IPS DF 6.9 (cell line): Measurements from ENCODE around the gene SKAP1.
"Not testable (repeated sequence)": the region's sequence is repeated elsewhere in the genome, so short reads cannot be mapped to it uniquely, and the experiment has no call there.

ENCODE experiments used
- DNase-seq: peaks from one replicate; pipeline ENCODE4 v3.0.0-alpha.2; 2013; ENCODE audit warnings: low read depth, low spot score
- H3K27ac ChIP-seq: one replicate; pipeline ENCODE4 v1.5.1; 2013; ENCODE audit warnings: low read length, control low read depth
- H3K27me3 ChIP-seq: 2 replicates; pipeline ENCODE4 v1.6.1; 2013; ENCODE audit warnings: mild to moderate bottlenecking, low read length; ENCODE audit not compliant: control insufficient read depth, insufficient read depth
- H3K36me3 ChIP-seq: 2 replicates; pipeline ENCODE4 v1.6.1; 2013; ENCODE audit warnings: low read length; ENCODE audit not compliant: control insufficient read depth, insufficient read depth
- H3K4me1 ChIP-seq: 2 replicates; pipeline ENCODE4 v1.6.1; 2013; ENCODE audit warnings: low read length; ENCODE audit not compliant: control insufficient read depth, insufficient read depth
- H3K4me3 ChIP-seq: 2 replicates; pipeline ENCODE4 v1.5.1; 2013; ENCODE audit warnings: mild to moderate bottlenecking, low read length
- H3K9me3 ChIP-seq: 2 replicates; pipeline ENCODE4 v1.6.1; 2013; ENCODE audit warnings: low read length, inconsistent platforms; ENCODE audit not compliant: control insufficient read depth, insufficient read depth
- WGBS: extraction: QIAGEN DNeasy Blood & Tissue Kit; methylation state at CpG from one replicate; pipeline ENCODE4 v1.1.7; 2013; ENCODE audit warnings: mixed read lengths, missing lambda C conversion rate; ENCODE audit not compliant: insufficient read length, insufficient coverage; 5-methylcytosine and 5-hydroxymethylcytosine counted together

The SKAP1 gene

DNA sequence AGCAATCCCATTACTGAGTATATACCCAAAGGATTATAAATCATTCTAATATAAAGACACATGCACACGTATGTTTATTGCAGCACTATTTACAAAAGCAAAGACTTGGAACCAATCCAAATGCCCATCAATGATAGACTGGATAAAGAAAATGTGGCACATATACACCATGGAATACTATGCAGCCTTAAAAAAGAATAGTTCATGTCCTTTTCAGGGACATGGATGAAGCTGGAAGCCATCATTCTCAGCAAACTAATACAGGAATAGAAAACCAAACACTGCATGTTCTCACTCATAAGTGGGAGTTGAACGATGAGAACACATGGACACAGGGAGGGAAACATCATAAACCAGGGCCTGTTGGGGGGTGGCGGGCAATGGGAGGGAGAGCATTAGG is 19.3 kb upstream of the SKAP1 start:
- no CpG with 5 or more reads among the region's 3 CpGs for WGBS
- not testable (repeated sequence) for H3K4me3 ChIP-seq, H3K27ac ChIP-seq, H3K27me3 ChIP-seq, H3K36me3 ChIP-seq, DNase-seq, H3K9me3 ChIP-seq, H3K4me1 ChIP-seq

DNA sequence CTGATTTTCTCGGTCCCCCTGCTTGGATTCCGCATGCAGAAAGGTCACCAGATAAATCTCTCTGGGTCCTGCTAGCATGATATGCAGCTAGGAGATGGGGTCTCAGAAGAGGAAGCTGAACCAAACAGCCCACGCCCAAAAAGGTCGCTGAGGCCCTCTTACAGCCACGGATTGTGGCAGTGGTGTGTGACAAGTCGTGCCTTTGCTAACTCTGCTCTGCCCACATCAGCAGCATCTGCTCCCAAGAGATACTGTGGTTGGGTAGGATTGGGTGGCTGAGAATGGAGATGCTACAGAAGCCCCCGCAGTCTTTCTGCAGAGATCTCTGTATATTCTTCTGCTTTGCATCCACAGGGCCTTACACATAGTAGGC is 15.2 kb upstream of the SKAP1 start:
- Histone ChIP-seq H3K4me3 (no peak overlapping the region), H3K36me3 (no peaks in the 10 kb centered on the region), H3K27me3 (no peaks in the 10 kb centered on the region), H3K9me3 (no peaks in the 10 kb centered on the region), H3K27ac (no peak overlapping the region), H3K4me1 (no peaks in the 10 kb centered on the region)
- no CpG with 5 or more reads among the region's 7 CpGs for WGBS
- DNase-seq, result no peak

DNA sequence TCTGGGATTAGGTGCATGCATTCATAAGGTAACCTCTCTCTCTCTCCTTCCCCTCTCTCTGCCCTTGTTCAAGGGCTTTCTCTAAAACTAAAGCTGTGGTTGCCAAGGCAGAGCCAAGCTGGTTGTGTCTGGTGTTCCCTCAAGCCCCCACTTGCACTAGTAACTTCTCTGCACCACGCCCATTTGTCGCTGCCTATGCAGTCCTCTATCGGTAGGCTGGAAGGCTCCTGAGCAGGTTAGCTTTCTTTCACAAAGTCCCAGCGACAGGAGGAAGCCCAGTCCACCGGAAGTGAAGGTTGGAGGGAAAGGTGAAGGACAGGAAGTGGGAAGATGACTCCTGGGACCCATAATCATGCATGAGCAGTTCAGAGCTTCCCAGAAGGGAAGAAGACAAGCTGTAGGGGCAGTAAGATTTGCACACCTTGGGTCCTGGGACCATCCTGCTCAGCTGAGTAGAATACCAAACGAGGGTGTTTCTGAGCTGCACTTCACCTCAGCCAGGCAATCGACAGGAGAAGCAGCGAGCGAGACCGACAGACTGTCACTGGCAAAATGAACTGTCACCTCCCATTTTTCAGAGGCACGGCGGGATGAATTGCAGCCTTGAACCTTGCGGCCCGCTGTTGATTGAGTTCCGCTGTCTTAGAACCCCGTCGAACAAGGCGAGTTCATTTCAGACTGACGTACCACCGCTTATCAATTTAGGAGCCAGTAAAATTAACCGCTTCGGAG is 14.7 kb upstream of the SKAP1 start:
- no CpG with 5 or more reads among the region's 22 CpGs for WGBS
- Histone ChIP-seq H3K27ac (no peak overlapping the region), H3K9me3 (no peaks in the 10 kb centered on the region), H3K4me1 (no peaks in the 10 kb centered on the region), H3K36me3 (no peaks in the 10 kb centered on the region), H3K27me3 (no peaks in the 10 kb centered on the region), H3K4me3 (no peak overlapping the region)
- no peak for DNase-seq

DNA sequence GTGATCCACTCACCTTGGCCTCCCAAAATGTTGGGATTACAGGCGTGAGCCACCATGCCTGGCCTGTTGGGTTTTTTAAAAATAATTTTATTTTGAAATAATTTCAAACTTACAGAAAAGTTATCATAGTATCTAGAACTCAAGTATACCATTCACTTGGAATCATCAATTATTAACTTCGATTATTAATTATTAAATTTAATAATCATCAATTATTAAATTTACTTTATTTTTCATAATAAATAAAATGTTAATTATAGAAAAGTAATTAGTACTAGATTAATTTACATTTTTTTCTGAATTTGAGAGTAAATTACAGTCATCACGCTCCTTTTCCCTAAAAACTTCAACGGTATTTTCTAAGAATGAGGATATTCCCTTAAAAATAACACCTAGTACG is 13.7 kb upstream of the SKAP1 start:
- WGBS, result 100% methylated on average over 1 of the region's 5 CpGs
- Histone ChIP-seq H3K27ac (no peak overlapping the region), H3K4me1 (no peaks in the 10 kb centered on the region), H3K36me3 (no peaks in the 10 kb centered on the region), H3K27me3 (no peaks in the 10 kb centered on the region), H3K4me3 (no peak overlapping the region), H3K9me3 (no peaks in the 10 kb centered on the region)
- DNase-seq, result no peak

DNA sequence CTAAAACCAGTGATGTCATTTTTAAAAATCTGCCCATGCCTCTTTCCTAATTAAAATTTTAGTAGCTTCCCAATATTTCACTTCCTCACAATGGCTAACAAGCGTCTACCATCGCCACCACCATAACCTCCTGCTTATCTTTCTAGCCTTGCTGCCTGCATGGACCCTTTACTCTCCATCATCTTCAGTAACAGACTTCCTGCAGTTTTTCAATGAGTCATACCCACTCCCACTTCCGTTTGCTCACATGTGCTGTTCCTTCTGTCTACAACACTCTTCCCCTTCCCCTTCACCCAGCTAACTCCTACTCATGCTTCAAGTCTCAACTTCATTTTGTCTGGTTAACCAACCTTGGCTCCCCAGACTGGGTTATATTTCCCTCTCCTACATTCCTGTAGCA is 12.8 kb upstream of the SKAP1 start:
- H3K27me3 ChIP-seq, result no peaks in the 10 kb centered on the region
- H3K27ac ChIP-seq, result no peak overlapping the region
- no peaks in the 10 kb centered on the region for H3K9me3 ChIP-seq
- no peak overlapping the region for H3K4me3 ChIP-seq
- no peaks in the 10 kb centered on the region for H3K36me3 ChIP-seq
- DNase-seq, result no peak
- no CpG with 5 or more reads among the region's 3 CpGs for WGBS
- no peaks in the 10 kb centered on the region for H3K4me1 ChIP-seq

DNA sequence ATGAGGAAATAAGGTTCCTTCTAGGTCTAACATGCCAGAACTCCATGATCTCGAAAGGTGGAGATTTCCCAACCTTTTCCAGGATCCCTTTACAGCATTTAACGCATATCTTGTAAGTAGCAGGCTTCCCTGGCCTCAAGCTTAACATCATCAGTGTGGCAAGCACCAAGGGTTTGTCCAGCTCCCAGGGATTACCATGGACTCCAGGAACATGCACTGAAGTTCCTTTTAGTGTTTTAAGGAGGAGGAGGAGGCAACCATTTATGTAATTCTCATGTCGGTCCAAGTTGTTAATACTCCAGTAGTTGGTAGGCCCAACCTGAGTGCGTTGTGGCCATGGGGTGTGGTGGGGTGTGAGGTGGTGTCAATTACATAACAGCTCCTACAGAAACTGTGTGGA is 11.8 kb upstream of the SKAP1 start:
- no peaks in the 10 kb centered on the region for H3K27me3 ChIP-seq
- H3K4me1 ChIP-seq, result no peaks in the 10 kb centered on the region
- no peak overlapping the region for H3K4me3 ChIP-seq
- no peak for DNase-seq
- no CpG with 5 or more reads among the region's 4 CpGs for WGBS
- H3K36me3 ChIP-seq, result no peaks in the 10 kb centered on the region
- H3K9me3 ChIP-seq, result no peaks in the 10 kb centered on the region
- H3K27ac ChIP-seq, result no peak overlapping the region

DNA sequence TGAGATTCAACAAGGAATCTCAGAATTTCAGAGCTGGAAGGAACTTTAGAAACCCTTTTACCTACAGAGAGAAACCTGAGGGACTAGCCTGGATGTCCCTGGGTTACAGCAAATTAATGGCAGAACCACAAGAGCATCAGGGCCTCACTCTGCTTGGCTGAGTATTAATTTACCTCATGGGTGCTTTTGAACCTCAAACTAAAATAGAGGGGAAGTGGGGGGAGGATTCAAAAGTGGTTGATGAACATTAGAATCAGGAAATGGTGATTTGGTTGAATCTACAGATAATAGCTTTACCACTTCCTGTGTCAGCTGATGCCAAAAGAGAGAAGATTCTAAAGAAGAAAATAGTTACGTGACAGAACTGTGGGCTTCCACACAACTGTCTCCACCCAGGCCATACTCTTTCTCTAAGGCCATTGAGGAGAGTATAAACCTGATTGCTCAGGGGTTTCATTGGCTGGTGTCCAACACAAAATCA is 11.3 kb upstream of the SKAP1 start:
- no peak overlapping the region for H3K27ac ChIP-seq
- no peak for DNase-seq
- H3K27me3 ChIP-seq, result no peaks in the 10 kb centered on the region
- no peaks in the 10 kb centered on the region for H3K36me3 ChIP-seq
- no peaks in the 10 kb centered on the region for H3K4me1 ChIP-seq
- H3K4me3 ChIP-seq, result no peak overlapping the region
- no peaks in the 10 kb centered on the region for H3K9me3 ChIP-seq
- no CpG with 5 or more reads among the region's 1 CpG for WGBS

DNA sequence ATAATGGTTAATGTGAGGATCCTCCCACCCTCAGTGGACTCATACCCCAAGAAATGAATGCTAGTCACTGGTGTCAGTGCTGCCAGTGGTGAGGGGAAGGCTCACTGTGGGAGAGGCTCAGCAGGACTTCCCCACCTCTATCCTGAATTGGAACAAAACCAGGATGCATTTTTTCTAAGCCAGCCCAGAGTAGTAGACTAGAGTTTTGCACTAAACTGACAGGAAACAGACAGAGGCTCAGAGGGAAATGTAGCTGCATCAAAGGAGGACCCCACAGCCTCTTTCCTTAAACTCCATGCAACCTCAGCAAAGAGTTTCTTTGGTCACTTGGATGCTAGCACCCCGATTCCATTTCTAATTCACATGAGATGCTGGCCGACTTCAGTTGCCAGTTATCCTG is 10.7 kb upstream of the SKAP1 start:
- H3K9me3 ChIP-seq, result no peaks in the 10 kb centered on the region
- no CpG with 5 or more reads among the region's 2 CpGs for WGBS
- H3K4me3 ChIP-seq, result no peak overlapping the region
- no peak overlapping the region for H3K27ac ChIP-seq
- H3K36me3 ChIP-seq, result no peaks in the 10 kb centered on the region
- no peaks in the 10 kb centered on the region for H3K4me1 ChIP-seq
- DNase-seq, result no peak
- H3K27me3 ChIP-seq, result no peaks in the 10 kb centered on the region

DNA sequence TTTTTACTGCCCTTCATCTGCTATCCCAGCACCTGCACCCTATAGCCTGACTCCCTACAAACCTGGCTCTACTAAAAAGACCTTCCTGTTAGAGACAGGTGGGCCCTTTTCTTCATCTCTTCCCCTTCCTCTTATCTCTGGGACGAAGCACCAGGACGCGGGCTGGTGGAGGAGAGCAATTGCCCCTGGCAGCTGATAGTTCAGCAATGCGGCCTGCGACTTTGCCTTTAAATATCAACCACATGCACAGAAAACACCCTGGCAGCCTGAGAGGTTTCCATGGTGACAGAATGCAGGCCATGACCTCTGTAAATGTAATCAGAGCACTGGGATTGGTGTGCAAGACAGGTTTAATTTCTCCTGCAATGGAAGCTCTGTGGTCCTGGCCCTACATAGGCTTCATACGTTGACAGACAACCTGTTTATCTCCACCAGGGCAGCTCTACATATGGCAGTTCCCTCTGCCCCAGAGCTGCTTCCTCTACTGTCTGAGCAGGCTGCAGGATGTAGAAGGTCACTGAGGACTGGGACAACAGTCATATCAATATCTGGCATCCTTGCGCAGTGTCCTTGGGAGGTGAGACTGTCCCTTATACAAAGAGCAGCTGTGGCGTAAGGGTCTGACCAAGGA is 10.0 kb upstream of the SKAP1 start:
- Histone ChIP-seq H3K27ac (no peak overlapping the region), H3K36me3 (no peaks in the 10 kb centered on the region), H3K27me3 (no peaks in the 10 kb centered on the region), H3K4me3 (no peak overlapping the region), H3K4me1 (no peaks in the 10 kb centered on the region), H3K9me3 (no peaks in the 10 kb centered on the region)
- DNase-seq, result no peak
- no CpG with 5 or more reads among the region's 8 CpGs for WGBS

DNA sequence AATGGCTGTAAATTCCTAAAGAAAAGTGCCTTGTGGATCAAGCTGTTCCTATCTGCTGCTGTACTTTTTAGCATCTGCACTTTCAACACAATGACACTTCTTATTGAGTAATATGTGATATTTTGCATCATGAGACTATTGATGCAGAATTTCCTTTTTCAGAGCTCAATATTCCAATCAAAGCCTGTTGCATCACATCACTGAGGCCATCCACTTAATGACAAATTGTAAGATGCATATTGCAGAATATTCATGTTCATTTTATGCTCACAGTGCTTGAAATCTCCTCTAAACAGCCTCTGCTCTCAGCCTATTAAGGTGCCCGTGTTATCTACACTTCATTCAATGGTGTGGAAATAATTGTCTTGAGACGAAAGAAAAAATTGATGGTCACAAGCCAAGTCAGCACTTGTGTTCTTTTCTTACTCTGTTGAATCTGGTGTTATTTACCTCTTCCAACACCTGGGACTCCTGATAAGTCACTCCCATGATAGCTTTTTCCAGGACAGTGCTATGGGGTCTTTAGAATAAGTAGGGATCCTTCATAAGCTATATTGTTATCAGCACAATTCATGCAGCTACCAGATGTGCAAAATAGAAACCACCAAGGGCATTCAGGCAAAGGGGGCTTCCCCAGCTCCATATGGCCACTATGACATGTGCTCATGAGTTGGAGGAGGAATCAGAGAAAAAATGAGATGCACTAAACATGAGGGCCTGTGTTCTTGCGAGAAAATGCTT is 9.3 kb upstream of the SKAP1 start:
- no peak for DNase-seq
- no peaks in the 10 kb centered on the region for H3K9me3 ChIP-seq
- no peaks in the 10 kb centered on the region for H3K4me1 ChIP-seq
- no peak overlapping the region for H3K27ac ChIP-seq
- no peaks in the 10 kb centered on the region for H3K27me3 ChIP-seq
- H3K4me3 ChIP-seq, result no peak overlapping the region
- H3K36me3 ChIP-seq, result no peaks in the 10 kb centered on the region
- no CpG with 5 or more reads among the region's 3 CpGs for WGBS
